Body of pancreas (tissue), 4 donors: ENCODE data around the gene SLC9A9.

Source experiments
- POLR2A ChIP-seq, 3 donors: fragments of 450-650 bp; IDR thresholded peaks; one replicate each; pipeline ENCODE4 v1.6.1; 2016; ENCODE audit warnings: antibody characterized with exemption in 3 of 3, mild to moderate bottlenecking in 2 of 3
- TF ChIP-seq, protein P1 (sequence below), 7 experiments: fragments of 450-650 bp in 4 of 7; fragments of 200-600 bp in 3 of 7; sonication (generic) in 3 of 7; IDR thresholded peaks; one replicate each; pipeline ENCODE4 v1.5.1; 2016 to 2019; ENCODE audit warnings: antibody characterized with exemption in 7 of 7

DNA sequence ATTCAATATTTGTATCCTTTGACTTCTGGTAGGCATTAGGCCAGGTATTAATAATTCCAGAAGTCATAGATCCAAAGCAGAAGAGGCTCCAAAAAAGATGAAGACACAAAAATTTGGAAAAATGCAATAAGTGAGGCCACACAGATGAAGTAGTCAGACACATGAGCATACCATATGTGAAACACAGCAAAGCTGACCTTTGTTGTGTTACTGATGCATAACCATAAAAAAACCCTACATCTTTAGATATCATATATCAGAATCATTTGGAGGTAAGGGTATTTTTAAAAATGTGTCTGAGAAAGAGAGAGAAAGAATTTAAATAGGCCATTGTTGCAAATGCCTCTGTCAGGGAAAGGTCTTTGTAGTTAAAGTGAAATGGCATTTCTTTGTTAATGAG is 314.9 kb downstream of the SLC9A9 start:
- no peak for TF ChIP-seq POLR2A (IDR thresholded peaks at IDR 0.05)
- TF ChIP-seq, protein P1, sequence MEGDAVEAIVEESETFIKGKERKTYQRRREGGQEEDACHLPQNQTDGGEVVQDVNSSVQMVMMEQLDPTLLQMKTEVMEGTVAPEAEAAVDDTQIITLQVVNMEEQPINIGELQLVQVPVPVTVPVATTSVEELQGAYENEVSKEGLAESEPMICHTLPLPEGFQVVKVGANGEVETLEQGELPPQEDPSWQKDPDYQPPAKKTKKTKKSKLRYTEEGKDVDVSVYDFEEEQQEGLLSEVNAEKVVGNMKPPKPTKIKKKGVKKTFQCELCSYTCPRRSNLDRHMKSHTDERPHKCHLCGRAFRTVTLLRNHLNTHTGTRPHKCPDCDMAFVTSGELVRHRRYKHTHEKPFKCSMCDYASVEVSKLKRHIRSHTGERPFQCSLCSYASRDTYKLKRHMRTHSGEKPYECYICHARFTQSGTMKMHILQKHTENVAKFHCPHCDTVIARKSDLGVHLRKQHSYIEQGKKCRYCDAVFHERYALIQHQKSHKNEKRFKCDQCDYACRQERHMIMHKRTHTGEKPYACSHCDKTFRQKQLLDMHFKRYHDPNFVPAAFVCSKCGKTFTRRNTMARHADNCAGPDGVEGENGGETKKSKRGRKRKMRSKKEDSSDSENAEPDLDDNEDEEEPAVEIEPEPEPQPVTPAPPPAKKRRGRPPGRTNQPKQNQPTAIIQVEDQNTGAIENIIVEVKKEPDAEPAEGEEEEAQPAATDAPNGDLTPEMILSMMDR (IDR thresholded peaks at IDR 0.05) = no peak
